ENCODE measurements around the gene MPDU1.

MPDU1 gene

DNA sequence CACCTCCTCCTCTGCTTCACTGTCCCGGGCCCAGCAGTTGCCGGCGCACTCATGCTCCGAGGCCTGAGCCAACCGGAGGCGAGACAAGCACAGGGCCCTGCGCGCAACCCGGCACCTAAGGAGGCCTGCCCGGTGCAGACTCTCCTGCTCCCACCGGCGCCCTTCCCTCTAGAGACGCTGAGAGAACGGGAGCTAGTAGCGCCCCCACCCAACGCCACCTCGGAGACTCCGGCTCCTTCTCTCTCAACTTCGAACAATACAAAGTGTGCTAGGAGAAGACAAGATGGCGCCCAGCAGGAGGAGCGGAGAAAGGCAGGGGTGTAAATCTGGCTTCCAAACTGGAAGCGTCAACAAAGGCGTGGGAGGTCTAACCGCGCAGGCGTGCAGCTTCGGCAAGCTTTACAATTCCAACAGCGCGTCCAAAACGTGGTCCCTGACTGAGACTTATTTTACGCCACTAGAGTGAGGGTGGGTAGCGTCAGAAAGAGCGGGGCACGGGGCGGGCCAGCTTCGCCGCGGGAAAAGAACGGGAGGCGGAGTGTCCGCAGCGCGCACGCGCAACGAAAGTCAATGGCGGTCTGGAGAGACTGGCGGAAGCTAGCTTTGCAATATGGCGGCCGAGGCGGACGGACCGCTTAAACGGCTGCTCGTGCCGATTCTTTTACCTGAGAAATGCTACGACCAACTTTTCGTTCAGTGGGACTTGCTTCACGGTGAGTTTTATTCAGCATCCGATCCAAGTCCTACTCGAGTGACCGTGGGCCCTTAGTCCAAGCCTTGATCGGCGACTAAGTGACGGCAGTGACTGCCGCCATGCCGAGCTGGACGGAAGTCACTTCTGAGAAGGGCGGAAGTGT, at the start of gene MPDU1:
Gene MPDU1, plus strand, starts transcription at position 600 of the 857 bp plus-strand sequence. Its CDS starts 11 bp downstream, at position 611.
- H3K4me3 ChIP-seq (ENCODE audit: low read length): peak within 1 kb of the TSS; percentile 65
- no peaks in the 10 kb centered on the region for H3K9me3 ChIP-seq (ENCODE audit: low read length)
- H3K4me1 ChIP-seq (ENCODE audit: insufficient read depth, low read length): peaks cover 5% of the 10 kb centered on the region
- H3K27me3 ChIP-seq (ENCODE audit: insufficient read depth, low read length): no peaks in the 10 kb centered on the region
- peaks cover 47% of the 10 kb centered on the region for H3K36me3 ChIP-seq (ENCODE audit: insufficient read depth, low read length)
- no peak within 1 kb of the TSS for H2AFZ ChIP-seq (ENCODE audit: low read depth, low read length)

GRCh38 chr17:7538050-7538449, 45.6 kb upstream of the MPDU1 start:
- Histone ChIP-seq H2AFZ (ENCODE audit: low read depth, low read length) (no peak overlapping the region), H3K9me3 (ENCODE audit: low read length) (peaks cover 7% of the 10 kb centered on the region), H3K27me3 (ENCODE audit: insufficient read depth, low read length) (peaks cover 2% of the 10 kb centered on the region), H3K4me3 (ENCODE audit: low read length) (no peak overlapping the region), H3K4me1 (ENCODE audit: insufficient read depth, low read length) (no peaks in the 10 kb centered on the region), H3K36me3 (ENCODE audit: insufficient read depth, low read length) (no peaks in the 10 kb centered on the region)

DNA sequence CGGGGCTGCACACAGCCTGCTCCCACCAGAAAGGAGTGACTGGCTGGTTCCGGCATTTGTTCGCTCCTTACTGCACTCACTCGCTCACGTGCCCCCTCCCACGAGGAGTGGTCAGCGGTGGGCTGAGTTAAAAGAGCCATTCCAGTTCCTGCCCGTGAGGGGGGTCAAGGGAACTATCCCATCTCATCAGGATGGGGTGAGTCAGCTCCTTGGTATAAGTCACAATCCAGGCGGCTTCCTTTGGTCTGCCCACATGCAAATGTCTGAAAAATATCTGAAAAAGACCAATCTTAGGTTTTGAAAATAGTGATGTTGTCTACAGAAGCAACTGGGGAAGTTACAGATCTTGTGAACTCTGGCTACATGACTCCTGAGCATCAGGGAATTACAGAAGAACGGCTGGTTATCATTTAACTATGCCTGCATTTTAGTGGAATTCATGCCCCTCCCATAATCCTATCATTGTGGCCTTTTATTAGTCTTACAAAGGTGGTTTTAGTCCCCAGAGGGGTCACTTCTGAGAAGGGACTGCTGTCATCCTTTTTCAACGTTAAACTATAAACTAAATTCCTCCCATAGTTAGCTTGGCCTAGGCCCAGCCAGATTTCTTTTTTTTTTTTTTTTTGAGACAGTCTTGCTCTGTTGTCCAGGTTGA, 44.6 kb upstream of the MPDU1 start:
- peaks cover 7% of the 10 kb centered on the region for H3K9me3 ChIP-seq (ENCODE audit: low read length)
- H3K4me3 ChIP-seq (ENCODE audit: low read length): no peak overlapping the region
- peaks cover 6% of the 10 kb centered on the region for H3K27me3 ChIP-seq (ENCODE audit: insufficient read depth, low read length)
- H2AFZ ChIP-seq (ENCODE audit: low read depth, low read length): no peak overlapping the region
- H3K4me1 ChIP-seq (ENCODE audit: insufficient read depth, low read length): no peaks in the 10 kb centered on the region
- H3K36me3 ChIP-seq (ENCODE audit: insufficient read depth, low read length): no peaks in the 10 kb centered on the region

DNA sequence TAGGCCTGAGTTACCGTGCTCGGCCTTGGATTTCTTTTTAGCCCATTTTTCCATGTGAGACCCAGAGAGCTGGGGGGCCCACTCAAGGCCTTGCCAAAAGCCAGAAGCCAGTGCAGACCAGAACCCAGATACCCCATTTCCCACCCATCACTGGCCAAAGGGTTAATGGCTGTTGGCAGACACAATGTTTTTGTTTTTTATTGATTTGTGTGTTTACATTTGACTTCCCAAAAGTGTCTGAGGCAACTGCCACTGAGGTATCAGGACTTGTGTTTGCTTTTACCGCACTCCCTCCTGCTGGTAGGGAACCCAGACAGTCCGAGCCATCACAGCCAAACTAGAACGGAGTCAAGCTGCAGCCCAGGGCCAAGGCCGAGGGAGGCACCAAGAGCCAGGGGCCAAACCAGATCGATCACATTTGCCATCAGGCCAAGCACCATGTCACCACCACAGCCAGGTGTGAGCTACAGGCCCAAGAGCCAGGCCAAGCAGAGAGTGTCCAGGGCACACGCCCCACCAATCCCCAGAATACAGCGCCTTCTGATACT, 42.5 kb upstream of the MPDU1 start:
- Histone ChIP-seq H3K4me1 (ENCODE audit: insufficient read depth, low read length) (no peaks in the 10 kb centered on the region), H3K9me3 (ENCODE audit: low read length) (peaks cover 7% of the 10 kb centered on the region), H3K27me3 (ENCODE audit: insufficient read depth, low read length) (peaks cover 6% of the 10 kb centered on the region), H3K4me3 (ENCODE audit: low read length) (no peak overlapping the region), H2AFZ (ENCODE audit: low read depth, low read length) (no peak overlapping the region), H3K36me3 (ENCODE audit: insufficient read depth, low read length) (no peaks in the 10 kb centered on the region)

DNA sequence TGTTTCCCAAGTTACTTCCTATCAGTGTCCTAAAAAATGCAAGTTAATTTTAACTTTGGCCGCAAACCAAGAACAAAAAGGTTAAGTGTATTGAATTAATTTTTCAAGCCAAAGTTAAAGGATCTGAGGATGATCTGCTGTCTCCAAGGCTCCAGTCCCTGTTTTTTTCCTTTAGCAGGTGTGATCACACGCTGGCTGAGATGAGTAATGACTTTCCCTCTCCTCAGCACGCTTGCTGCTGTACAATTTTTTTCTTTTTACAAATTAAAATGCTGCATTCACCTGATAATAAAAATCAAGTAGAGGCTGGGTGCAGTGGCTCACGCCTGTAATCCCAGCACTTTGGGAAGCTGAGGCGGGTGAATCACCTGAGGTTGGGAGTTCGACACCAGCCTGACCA, 38.7 kb upstream of the MPDU1 start:
- Histone ChIP-seq H3K4me3 (ENCODE audit: low read length) (no peak overlapping the region), H3K27me3 (ENCODE audit: insufficient read depth, low read length) (peaks cover 22% of the 10 kb centered on the region), H3K4me1 (ENCODE audit: insufficient read depth, low read length) (peaks cover 4% of the 10 kb centered on the region), H2AFZ (ENCODE audit: low read depth, low read length) (no peak overlapping the region), H3K9me3 (ENCODE audit: low read length) (no peaks in the 10 kb centered on the region), H3K36me3 (ENCODE audit: insufficient read depth, low read length) (no peaks in the 10 kb centered on the region)

DNA sequence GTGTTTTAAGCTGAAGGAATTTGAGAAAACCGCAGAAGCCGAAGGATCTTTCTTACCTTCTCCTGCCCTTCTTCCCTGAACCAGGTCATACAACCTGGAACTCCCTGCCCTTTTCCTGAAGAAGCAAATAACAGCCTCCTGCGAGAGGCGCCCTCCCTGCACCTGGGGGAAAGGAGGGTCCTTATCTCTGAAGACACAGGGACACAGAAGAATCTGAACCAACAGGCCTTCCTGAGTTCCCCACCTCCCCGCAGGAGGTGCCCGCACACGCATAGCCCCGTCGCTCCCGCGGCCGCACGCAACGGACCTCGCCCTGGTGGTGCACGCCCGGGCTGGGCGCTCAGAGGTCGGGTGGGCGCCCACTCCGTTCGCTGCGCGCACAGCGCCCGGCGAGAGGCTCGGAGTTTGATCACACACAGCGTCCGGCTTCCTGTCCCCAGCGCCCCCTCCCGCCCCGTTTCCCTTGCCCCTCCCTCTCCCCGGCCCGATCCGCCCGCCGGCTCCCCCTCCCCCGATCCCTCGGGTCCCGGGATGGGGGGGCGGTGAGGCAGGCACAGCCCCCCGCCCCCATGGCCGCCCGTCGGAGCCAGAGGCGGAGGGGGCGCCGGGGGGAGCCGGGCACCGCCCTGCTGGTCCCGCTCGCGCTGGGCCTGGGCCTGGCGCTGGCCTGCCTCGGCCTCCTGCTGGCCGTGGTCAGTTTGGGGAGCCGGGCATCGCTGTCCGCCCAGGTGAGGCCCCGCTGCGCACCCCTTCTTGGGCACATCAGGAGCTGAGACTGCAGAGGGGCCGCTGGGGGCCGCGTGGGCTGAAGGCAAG, 34.9 kb upstream of the MPDU1 start, which contains the start of gene TNFSF12:
Gene TNFSF12, plus strand, starts transcription at position 474 of the 816 bp plus-strand sequence. Its CDS starts 96 bp downstream, at position 570.
- Histone ChIP-seq H3K4me1 (ENCODE audit: insufficient read depth, low read length) (peaks cover 4% of the 10 kb centered on the region), H3K27me3 (ENCODE audit: insufficient read depth, low read length) (peaks cover 24% of the 10 kb centered on the region), H3K4me3 (ENCODE audit: low read length) (peak within 1 kb of the TSS; percentile 32), H2AFZ (ENCODE audit: low read depth, low read length) (peak within 1 kb of the TSS; percentile 66), H3K36me3 (ENCODE audit: insufficient read depth, low read length) (no peaks in the 10 kb centered on the region), H3K9me3 (ENCODE audit: low read length) (no peaks in the 10 kb centered on the region)

- Histone ChIP-seq H3K36me3 (ENCODE audit: insufficient read depth, low read length) (no peaks in the 10 kb centered on the region), H3K4me3 (ENCODE audit: low read length) (no peak overlapping the region), H3K4me1 (ENCODE audit: insufficient read depth, low read length) (peaks cover 4% of the 10 kb centered on the region), H3K9me3 (ENCODE audit: low read length) (no peaks in the 10 kb centered on the region), H3K27me3 (ENCODE audit: insufficient read depth, low read length) (peaks cover 24% of the 10 kb centered on the region), H2AFZ (ENCODE audit: low read depth, low read length) (no peak overlapping the region)
Measured at GRCh38 chr17:7549401-7550055, 34.1 kb upstream of the MPDU1 start.

- no peaks in the 10 kb centered on the region for H3K36me3 ChIP-seq (ENCODE audit: insufficient read depth, low read length)
- H3K27me3 ChIP-seq (ENCODE audit: insufficient read depth, low read length): peaks cover 24% of the 10 kb centered on the region
- no peaks in the 10 kb centered on the region for H3K9me3 ChIP-seq (ENCODE audit: low read length)
- no peak overlapping the region for H3K4me3 ChIP-seq (ENCODE audit: low read length)
- peaks cover 4% of the 10 kb centered on the region for H3K4me1 ChIP-seq (ENCODE audit: insufficient read depth, low read length)
- no peak overlapping the region for H2AFZ ChIP-seq (ENCODE audit: low read depth, low read length)
Measured at GRCh38 chr17:7550344-7550743, 33.3 kb upstream of the MPDU1 start.

DNA sequence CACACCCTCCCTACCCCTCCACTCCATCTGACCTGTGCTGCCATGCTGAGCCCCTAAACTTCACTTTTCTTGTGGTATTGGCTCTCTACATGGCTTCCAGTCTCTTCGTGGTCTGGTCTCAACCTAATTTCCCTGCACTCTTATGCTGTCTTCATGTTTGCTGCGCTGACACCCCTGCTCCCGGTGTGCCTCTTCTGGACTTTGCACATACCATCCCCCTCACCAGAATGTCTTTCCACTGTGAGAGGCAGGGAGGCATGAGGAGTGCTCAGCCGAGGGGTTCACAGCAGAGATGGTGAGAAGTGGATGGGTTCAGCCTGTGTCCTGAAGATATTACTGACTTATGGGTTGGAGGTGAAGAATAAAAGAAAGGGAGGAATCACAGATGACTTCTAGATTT, 32.3 kb upstream of the MPDU1 start:
- H2AFZ ChIP-seq (ENCODE audit: low read depth, low read length): no peak overlapping the region
- H3K9me3 ChIP-seq (ENCODE audit: low read length): no peaks in the 10 kb centered on the region
- H3K4me1 ChIP-seq (ENCODE audit: insufficient read depth, low read length): peaks cover 4% of the 10 kb centered on the region
- H3K4me3 ChIP-seq (ENCODE audit: low read length): no peak overlapping the region
- no peaks in the 10 kb centered on the region for H3K36me3 ChIP-seq (ENCODE audit: insufficient read depth, low read length)
- peaks cover 24% of the 10 kb centered on the region for H3K27me3 ChIP-seq (ENCODE audit: insufficient read depth, low read length)

DNA sequence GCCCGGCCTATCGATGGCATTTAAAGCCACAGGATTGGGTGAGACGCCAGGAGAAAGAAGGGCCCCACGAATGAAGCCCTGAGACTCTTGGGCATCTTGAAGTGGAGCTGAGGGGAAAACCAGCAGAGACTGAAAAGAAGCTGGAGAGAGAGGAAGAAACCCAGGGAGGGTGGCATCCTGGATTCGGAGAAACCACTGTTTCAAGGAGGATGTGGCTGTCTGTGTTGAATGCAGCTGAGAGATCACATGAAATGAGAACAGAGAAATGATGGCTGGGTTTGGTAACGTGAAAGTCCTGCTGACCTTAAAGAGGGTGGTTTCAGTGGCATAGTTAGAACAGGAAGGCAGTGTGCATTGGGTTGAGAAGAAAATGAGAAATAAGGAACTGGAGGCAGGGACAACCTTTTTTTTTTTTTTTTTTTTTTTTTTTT, 31.0 kb upstream of the MPDU1 start:
- Histone ChIP-seq H3K4me3 (ENCODE audit: low read length) (no peak overlapping the region), H3K9me3 (ENCODE audit: low read length) (no peaks in the 10 kb centered on the region), H2AFZ (ENCODE audit: low read depth, low read length) (no peak overlapping the region), H3K36me3 (ENCODE audit: insufficient read depth, low read length) (no peaks in the 10 kb centered on the region), H3K4me1 (ENCODE audit: insufficient read depth, low read length) (peaks cover 4% of the 10 kb centered on the region), H3K27me3 (ENCODE audit: insufficient read depth, low read length) (peaks cover 24% of the 10 kb centered on the region)

DNA sequence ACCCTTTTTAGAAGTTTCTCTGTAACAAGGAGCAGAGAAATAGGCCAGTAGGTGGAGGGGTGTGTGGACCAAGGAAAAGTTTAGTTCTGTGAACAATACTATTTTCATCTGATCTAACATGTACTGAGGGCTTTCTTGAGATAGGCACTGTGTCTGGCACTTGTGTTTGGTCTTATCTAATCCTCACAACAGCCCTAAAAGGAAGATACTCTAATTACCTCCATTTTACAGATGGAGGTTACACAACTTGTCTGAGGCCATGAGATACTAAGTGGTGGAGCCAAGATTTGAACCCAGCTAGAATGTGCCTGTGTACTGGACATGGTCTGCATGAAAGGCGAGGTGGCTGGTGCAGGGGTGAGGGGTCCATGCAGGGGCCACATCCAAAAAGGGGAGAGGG, 30.3 kb upstream of the MPDU1 start:
- no peak overlapping the region for H3K4me3 ChIP-seq (ENCODE audit: low read length)
- peaks cover 9% of the 10 kb centered on the region for H3K4me1 ChIP-seq (ENCODE audit: insufficient read depth, low read length)
- H3K36me3 ChIP-seq (ENCODE audit: insufficient read depth, low read length): no peaks in the 10 kb centered on the region
- H2AFZ ChIP-seq (ENCODE audit: low read depth, low read length): no peak overlapping the region
- H3K9me3 ChIP-seq (ENCODE audit: low read length): no peaks in the 10 kb centered on the region
- H3K27me3 ChIP-seq (ENCODE audit: insufficient read depth, low read length): peaks cover 22% of the 10 kb centered on the region

DNA sequence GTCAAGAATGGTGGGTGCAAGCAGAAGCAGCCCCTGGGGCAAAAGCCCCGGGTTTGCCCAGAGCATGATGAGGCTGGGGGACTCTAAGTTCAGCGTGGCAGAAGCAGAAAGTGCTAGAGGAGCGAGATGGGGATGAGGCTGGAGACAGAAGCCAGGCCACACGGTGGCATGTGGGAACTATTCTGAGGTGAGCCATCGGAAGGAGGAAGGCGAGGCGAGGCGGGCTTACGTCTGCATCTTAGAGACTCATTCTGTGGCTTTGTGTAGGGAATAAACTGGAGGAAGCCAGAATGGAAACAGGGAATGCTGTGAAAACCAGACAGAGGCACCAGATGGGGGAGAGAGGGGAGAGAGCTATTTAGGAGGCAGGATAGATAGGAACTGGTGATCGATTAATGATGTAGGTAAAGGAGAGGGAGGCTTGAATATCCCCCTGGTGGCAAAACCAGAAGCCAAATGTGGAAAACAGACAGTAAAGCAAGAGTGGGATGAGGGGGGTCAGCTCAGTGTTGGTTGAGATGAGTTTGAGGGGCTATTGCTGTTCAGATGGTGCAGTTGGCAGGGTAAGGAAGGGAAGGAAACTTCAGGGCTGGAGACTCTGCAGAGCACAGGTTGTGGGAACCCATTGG, 28.2 kb upstream of the MPDU1 start:
- Histone ChIP-seq H3K27me3 (ENCODE audit: insufficient read depth, low read length) (peaks cover 4% of the 10 kb centered on the region), H3K9me3 (ENCODE audit: low read length) (no peaks in the 10 kb centered on the region), H3K36me3 (ENCODE audit: insufficient read depth, low read length) (no peaks in the 10 kb centered on the region), H3K4me1 (ENCODE audit: insufficient read depth, low read length) (peaks cover 13% of the 10 kb centered on the region), H3K4me3 (ENCODE audit: low read length) (no peak overlapping the region), H2AFZ (ENCODE audit: low read depth, low read length) (no peak overlapping the region)

Data from neuron (in vitro differentiated cells).